Activated T-helper 9 cell treated with anti-CD3 and anti-CD28 coated beads, Interleukin-2, amount 50 U/mL, for 16 hours (primary cell): ENCODE results near the gene PDZD2.
"Not testable (repeated sequence)": the region's sequence is repeated elsewhere in the genome, so short reads cannot be mapped to it uniquely, and the experiment has no call there.

Source experiments
- DNase-seq: peaks from one replicate; pipeline ENCODE4 v3.0.0-alpha.2; 2020; ENCODE audit warnings: low read depth

Gene PDZD2

GRCh38 chr5:31770132-31770720 lies 131.3 kb downstream of the PDZD2 start:
- no peak for DNase-seq

DNA sequence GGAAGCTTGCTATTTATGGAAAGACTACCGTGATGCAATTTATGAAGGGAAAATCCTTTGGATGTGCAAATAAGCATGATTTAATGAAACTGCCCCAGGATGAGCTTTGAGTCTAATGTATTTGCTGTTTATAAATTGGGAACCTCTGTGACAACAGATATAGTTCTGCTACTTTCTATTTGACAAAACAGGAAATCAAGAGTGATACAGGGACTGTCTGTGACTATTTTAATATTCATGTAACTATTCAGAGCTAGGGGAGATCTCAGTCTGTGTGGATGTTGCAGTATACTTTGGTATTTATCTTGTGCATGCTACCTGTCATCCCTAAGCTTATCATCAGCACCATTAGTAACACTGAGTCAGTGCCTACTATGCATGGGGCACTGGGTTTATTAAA lies 132.1 kb downstream of the PDZD2 start:
- DNase-seq = no peak

DNA sequence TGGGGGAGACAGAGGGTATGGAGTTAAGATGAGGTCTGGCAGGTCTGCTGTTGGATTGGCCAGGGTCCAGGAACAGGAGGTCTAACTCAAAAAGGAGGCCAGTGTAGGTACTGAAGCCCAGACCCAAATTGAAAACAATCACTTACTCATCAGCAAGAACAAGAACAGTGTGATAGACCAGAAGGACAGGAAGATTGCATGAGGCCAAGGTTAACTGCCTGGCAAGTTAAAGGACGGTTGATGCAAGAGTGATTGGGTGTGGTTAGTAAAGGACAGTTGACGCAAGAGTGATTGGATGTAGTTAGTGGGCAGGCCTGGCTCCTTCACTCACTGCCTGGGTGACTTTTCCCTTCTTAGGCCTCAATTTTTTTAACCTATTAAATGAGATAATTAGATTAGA lies 132.6 kb downstream of the PDZD2 start:
- DNase-seq = no peak

- DNase-seq = not testable (repeated sequence)
Measured at GRCh38 chr5:31776294-31776693, 137.4 kb downstream of the PDZD2 start.

- DNase-seq = no peak
Measured at GRCh38 chr5:31776976-31777651, 138.2 kb downstream of the PDZD2 start.

DNA sequence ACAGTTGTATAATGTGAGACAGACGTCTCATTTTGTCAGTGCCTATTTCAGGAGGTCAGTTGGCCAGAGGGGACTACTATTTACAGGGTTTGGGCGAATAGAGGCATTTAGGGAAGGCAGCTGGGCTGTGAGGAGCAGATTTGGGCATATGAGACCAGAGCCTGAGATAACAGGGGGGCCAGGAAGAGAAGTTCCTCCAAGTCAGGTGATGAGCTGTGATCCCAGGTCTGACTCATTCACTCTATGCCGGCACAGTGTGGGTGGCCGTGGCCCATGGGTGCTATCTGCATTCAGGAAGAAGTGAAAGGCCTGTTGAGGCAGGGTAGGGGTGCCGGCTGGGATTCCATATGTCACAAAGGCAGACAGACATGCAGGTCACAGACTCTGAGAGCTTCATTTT lies 142.8 kb downstream of the PDZD2 start:
- DNase-seq = no peak

- DNase-seq = no peak
Measured at GRCh38 chr5:31783086-31783645, 144.2 kb downstream of the PDZD2 start.

DNA sequence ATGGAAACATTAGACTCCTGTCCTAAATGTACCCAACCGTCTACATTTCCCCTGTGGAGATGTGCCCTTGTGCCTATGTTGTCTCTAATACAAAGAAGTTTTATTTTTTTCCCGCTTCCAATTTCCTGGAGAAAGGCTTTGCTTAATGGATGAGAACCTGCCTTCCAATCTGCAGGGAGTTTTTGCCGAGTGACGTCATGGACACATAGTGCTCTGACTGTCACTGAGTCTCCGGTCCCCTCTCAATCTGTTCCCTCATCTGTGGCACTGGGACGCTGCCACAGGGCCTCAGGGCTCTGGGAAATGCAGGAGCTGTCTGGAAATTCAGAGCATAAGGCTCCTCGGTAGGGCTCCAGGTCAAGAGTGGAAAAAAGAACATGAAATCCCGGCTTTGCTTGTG lies 144.8 kb downstream of the PDZD2 start:
- DNase-seq = no peak

GRCh38 chr5:31786090-31786631 lies 147.2 kb downstream of the PDZD2 start:
- no peak for DNase-seq

DNA sequence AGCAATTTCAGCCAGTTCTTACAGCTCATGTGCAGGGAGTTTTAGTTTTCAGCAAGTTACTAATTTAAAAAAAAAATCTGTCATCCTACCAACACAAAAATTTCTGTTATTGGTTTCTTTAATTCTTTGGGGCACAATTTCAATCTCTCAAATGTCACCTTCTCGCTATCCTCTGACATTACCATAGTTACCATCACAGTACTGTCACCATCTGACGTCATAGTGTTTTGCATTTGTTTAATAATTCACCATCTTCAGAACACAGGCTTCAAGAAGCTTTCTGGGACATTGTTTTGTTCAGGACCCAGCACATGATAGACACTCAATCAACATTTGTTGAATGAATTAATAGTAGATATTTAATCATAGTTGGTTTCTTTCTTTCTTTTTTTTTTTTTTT lies 155.1 kb downstream of the PDZD2 start:
- DNase-seq = no peak

GRCh38 chr5:31798168-31798567 lies 159.2 kb downstream of the PDZD2 start:
- DNase-seq = no peak

- DNase-seq = no peak
Measured at GRCh38 chr5:31800351-31800750, 161.4 kb downstream of the PDZD2 start.

GRCh38 chr5:31805785-31806400 lies 167.0 kb downstream of the PDZD2 start:
- no peak for DNase-seq

DNA sequence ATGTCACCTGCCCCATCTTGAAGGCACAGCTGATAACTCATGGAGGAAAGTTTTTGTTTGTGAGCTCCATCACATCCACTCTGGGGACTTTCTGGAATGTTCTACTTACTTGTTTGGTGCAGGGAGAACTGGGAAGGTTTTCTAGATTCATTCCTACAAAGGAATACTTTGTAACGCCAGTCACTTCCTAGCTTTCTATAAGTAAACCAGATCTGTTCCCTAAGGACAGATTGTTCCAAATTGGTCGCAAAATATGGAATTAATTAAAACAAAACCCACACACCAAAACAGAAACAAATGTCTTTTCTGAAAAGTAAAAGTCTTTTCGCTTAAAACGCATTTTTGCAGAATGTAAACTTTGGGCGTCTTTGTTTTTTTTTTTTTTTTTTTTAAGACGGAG lies 167.6 kb downstream of the PDZD2 start:
- DNase-seq = no peak

DNA sequence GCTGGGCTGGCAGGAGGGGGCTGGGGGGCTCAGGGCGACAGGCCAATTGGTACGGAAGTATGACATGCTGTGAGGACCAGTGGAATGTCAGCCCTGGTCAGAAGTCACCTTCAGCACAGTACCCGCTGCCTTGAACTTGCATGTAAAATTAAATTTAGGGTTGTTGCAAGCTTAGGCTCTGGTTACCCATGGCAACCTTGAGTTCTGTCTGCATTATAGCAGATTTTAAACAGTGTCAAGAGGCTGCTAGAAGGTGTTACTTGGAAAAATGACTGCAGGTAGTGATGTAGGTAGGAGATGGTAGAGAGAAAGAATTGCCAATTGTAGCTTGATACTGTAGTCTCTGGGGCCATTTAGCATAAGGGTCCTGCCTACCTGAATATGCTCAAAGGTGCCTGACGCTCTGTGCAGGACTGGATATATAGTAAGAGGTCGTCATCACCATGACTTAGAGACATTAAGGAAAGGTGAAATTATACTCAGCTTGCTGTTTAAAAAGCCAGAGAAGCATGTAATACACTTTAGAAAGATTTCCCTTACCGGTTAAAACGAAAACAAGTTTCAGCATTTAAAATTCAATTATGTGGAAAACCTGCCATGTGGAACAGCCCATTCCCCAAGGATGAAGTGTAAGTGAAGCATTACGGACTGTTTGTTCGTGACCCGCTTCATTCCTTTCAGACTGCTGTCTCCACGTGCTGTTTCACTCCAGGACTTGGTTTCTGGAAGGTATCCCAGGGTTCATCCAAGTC lies 169.0 kb downstream of the PDZD2 start:
- no peak for DNase-seq

DNA sequence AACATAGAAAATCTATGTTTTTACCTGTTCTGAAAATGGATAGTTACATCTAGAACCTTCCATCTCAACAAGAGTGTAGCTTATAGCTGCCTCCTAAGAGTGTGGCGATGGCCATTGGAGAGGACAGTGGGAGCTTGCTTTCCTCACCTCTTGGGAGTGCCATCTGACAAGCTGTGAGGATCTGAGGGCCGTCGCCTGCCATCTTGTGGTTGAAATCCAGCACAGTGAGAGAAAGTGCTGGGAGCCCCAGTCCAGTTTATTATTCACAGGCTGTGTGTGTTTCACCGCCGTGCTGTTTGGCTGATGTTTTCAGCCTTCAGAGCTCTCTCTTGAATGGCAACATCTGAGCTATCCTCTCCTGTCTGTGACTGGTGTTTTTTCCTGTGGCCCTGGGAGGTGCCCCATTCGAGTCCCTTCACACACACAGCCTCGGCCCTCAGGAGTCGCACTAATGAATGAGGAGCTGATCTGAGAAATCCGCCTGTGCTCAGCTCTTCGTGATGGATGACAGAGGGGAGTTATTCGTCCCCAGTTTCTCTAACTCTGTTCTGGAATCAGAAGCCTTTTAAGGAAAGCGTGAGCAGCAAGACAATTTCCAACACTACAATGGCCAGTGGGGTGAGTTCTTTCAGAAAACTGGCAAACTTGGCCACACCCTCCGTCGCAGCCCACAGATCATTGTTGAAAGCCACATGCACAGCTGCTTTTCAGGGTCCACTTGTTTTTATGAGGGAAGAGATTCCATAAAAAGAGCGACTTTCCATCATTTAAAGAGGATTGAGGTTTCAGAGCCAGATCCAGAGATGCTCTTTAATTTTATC lies 170.3 kb downstream of the PDZD2 start:
- DNase-seq = no peak

DNA sequence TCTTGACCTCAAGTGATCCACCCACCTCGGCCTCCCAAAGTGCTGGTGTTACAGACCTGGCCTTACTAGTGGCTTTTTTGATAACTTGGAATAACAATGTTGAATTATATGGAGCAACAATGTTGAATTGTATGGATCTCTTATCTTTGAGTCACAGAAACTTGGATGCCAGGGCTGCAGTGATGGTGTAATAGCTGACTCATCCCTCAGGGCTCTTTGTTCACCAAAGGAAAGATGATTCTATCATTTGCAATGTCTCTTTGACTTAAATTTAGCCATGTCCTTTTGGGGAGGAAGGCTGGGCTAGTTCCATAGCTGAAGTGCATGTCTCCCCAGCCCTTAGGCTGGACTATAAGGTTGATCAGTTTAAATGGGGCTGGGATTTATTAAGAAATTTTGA lies 172.3 kb downstream of the PDZD2 start:
- DNase-seq = no peak

DNA sequence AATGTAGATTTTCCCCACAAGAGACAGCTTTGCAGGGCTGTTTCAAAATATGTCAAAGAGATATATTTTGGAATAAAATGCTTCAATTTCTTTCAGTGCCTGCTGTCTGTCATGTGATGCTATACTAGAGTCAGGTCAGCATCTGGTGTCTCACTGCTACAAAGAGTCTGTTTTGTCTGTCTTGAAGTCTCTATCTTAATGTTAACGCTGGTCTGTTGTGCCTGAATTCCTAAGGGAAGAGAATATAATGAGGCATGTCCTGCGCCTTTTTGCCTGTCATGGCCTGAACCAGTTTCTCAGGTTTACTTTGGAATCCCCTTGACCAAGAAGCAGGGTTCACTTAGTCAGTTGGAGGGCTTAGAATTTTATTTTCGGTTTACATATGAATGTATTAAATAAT lies 176.4 kb downstream of the PDZD2 start:
- DNase-seq = no peak

DNA sequence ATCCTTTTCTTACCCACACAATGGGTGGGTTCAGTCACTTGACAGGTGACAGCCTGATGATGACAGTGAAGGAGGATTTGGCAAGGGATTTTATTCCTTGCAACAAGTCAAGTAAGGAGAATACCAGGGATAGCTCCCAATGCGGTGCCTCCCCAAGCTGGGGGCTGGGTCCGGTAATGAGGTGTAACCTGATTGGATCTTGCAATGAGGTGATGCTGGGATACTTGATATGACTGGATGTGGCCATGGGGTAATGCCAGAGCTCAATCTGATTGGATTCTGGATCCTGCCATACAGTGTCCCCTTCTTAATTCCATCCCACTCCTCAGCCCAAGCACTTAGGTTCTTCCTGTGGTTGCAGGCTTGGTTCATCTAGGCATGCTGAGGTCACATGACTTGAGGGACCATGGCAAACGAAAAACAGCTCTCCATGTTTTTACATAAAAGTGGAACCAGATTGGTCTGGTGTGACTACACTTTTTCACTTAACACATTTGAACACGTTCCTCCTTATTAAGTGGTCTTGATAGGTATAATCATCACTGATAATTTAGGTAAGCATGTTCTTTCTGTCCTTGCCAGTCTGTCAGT lies 181.1 kb downstream of the PDZD2 start:
- DNase-seq = no peak

- no peak for DNase-seq
Measured at GRCh38 chr5:31823472-31823871, 184.5 kb downstream of the PDZD2 start.

DNA sequence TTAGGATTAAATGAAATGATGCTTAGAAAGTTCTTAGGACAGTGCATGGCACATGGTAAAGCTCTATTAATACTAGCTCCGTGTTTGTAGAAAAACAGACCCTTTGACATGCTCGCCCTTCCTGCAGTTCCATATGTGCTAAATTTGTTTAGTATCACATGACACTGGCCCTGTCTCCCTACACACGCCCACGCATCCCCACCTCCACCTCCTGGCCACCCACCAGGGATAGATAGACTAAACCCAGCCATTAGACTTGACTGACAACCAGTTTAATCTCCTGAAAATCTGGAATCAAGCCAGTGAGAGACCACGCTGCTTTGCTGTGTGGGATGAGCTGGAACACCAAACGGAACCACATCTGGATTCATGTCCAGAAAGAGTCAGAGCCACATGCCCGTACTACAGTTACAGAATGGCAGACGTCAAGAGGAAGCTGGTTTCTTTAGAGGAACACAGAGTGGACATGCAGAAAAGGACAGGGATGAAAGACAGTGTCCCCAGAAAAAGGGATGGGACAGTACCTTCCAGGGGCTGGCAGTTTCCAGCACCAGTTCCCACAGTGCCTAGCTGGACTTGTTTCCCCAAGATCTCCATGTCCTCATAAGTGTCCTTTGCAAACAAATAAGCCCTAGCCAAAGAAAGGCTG lies 186.1 kb downstream of the PDZD2 start:
- DNase-seq = no peak
